IPS-15b (cell line): Measurements from ENCODE around the gene CTIF.

Experiments used
- H3K27me3 ChIP-seq: one replicate; pipeline ENCODE4 v1.6.1; 2013; ENCODE audit warnings: low read length; ENCODE audit not compliant: control insufficient read depth, insufficient read depth
- H3K36me3 ChIP-seq: one replicate; pipeline ENCODE4 v1.6.1; 2013; ENCODE audit warnings: low read length; ENCODE audit not compliant: control insufficient read depth, insufficient read depth
- H3K4me1 ChIP-seq: one replicate; pipeline ENCODE4 v1.6.1; 2013; ENCODE audit warnings: mild to moderate bottlenecking, low read length; ENCODE audit not compliant: control insufficient read depth, insufficient read depth
- H3K4me3 ChIP-seq: one replicate; pipeline ENCODE4 v1.5.1; 2013; ENCODE audit warnings: low read depth, low read length
- H3K9ac ChIP-seq: one replicate; pipeline ENCODE4 v1.6.1; 2013; ENCODE audit warnings: low read depth, mild to moderate bottlenecking, low read length
- H3K9me3 ChIP-seq: one replicate; pipeline ENCODE4 v1.6.1; 2013; ENCODE audit warnings: mild to moderate bottlenecking, low read length; ENCODE audit not compliant: control insufficient read depth, insufficient read depth

The CTIF gene

DNA sequence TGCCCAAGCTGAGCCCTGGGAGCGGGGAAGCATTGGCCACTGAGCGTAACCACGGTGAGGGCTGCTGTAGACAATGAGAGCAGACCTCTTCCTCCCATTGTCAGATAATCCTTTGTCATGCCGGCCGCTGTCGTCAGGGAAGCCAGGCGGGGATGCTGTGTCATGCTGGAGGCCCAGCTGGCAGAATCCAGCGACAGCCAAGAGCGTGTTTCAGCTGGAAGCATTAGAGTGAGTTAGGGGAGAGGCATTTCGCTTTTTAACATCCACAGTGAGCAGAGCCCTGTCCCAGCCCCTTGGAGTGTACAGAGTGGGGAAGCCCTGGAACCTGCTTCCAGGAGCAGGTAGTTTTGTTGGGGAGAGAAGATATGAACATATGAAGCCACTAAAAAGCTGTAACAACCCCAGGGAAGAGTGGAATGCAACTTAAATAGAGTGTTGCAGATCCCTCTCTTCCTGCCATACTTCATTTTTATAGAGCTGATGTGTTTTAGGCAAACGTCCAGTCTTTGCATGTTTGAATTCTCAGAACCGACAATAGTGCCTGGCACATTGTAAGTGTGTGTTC lies 7.0 kb downstream of the CTIF start:
- Histone ChIP-seq H3K9me3 (no peaks in the 10 kb centered on the region), H3K27me3 (peaks cover 6% of the 10 kb centered on the region), H3K36me3 (no peaks in the 10 kb centered on the region), H3K4me3 (peak overlapping the region; percentile 2), H3K4me1 (peaks cover 61% of the 10 kb centered on the region), H3K9ac (no peak overlapping the region)

DNA sequence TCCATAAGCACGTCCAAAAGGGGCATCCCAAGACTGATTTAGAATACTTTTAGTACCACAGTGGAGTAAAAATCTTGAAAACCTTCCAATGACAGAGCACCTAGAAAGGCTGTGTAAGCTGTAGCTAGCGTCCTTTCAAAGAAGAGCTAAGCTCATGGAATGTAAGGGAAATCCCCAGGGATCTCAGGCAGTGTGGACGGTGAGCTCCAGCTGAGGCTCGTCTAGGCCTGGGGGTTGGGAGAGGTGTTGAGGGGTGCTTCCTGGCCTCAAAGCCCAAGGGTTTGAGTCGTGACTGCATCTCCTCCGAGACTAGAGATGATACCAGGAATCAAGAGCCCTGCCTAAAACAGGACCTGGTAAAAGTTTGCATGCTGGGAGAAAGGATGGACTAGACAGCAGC lies 7.6 kb downstream of the CTIF start:
- Histone ChIP-seq H3K4me1 (peaks cover 60% of the 10 kb centered on the region), H3K9me3 (no peaks in the 10 kb centered on the region), H3K4me3 (no peak overlapping the region), H3K36me3 (no peaks in the 10 kb centered on the region), H3K27me3 (peaks cover 5% of the 10 kb centered on the region), H3K9ac (no peak overlapping the region)

DNA sequence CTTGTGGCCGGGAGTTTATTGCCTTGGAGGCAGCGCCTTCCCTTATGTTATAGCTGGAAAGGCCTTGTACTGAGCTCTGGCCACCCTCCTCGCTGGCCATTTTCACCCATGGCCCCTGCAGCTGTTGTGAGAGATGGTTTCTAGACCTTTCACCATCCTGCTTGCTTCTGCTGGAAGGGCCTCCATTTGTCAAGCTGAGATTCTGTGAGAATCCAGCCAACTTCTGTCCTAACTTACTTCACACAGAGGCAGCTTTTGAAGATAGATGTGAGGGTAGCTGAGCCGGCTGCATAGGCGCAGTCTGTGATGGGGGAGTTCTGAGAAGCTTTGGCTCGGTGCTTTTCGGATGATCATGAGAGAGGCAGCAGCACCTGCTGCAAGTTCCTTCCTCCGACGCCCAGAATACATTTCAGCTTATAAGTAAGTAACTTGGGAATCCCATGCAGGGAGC lies 8.7 kb downstream of the CTIF start:
- Histone ChIP-seq H3K36me3 (no peaks in the 10 kb centered on the region), H3K9ac (no peak overlapping the region), H3K4me1 (peaks cover 48% of the 10 kb centered on the region), H3K27me3 (no peaks in the 10 kb centered on the region), H3K9me3 (no peaks in the 10 kb centered on the region), H3K4me3 (no peak overlapping the region)

DNA sequence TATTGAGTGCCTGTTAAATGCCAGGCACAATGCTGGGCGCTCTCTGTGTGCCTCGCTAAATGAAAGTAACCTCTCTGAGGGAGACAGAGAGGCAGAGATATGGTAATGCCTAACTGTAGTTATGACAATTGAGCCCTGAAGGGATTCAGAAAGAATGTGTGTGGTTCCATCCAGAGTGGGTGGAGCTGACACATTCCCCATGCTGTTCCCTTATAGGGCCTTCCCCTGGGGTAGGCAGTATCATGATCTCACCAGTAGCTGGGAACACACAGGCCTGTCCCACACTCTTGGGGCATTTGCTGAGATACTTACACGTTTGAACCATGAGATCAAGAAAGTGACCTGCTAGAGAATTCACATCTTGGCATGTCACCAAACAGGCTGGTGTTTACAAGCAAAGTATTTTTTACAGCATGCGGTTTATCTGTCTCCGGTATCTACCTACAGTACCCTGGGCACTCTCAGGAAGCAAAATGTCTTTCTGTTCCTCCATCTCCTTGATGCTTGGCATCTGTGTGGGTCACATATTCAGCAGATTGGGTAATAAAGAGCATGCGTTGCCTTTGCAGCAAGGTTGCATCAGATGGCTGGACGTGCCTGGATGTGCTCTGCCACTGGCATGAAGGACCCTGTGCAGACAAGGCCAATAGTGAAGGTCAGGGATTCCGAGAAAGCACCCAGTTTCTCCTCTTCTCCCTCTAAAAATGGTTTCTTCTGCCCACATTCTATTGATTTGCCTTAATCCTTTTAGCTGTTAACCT lies 9.4 kb downstream of the CTIF start:
- H3K9me3 ChIP-seq: no peaks in the 10 kb centered on the region
- H3K27me3 ChIP-seq: no peaks in the 10 kb centered on the region
- H3K36me3 ChIP-seq: no peaks in the 10 kb centered on the region
- H3K4me3 ChIP-seq: no peak overlapping the region
- no peak overlapping the region for H3K9ac ChIP-seq
- H3K4me1 ChIP-seq: peaks cover 42% of the 10 kb centered on the region

DNA sequence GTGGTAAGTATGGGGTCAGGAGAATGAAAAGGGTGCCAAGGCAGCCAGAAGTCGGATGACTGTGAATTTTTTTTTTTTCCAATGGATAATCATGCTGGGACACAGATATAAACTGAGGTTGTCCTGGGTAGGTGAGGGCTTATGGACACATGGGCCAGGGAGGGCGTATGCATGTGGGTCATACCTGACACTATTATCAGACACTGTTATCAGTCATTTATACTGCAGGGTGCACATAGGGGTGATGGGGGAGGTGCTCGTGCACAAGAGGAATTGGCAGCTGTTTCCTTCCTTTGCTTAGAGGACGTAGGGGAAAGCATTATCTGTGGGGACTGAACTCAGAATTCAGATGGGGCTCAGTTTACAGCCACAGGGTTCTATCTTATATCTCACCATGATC lies 10.1 kb downstream of the CTIF start:
- Histone ChIP-seq H3K4me3 (no peak overlapping the region), H3K36me3 (no peaks in the 10 kb centered on the region), H3K9me3 (no peaks in the 10 kb centered on the region), H3K27me3 (no peaks in the 10 kb centered on the region), H3K4me1 (peaks cover 36% of the 10 kb centered on the region), H3K9ac (no peak overlapping the region)

DNA sequence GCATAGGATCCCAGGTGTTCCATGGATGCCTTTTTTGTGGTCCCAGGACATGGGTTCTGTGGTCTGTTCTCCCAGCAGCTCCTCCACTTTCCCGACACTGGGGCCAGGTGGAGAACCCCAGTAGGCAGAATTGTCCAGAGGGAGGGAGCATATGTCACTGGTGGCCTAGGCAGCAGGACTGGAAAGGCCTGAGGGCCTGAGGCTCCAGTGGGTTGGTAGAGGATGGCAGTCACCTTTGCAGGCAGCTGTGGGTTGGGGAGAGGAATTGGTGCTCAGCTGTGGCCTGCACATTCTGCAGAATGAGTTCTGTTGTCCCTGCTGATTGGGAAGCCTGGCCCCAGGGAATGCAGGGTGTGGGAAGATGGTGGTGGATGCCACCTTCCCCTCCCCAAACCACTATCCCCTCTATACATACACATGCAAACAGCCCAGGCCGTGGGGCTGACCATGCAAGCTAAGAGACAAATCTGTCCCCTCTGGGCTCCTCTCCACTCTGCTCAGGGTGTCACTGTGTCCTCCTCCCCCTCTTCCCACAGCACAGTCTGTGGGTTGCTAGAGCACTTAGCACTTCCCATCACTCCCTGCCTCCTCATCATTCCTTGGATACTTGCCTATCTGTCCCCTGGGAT lies 11.4 kb downstream of the CTIF start:
- no peaks in the 10 kb centered on the region for H3K9me3 ChIP-seq
- H3K4me3 ChIP-seq: no peak overlapping the region
- H3K27me3 ChIP-seq: no peaks in the 10 kb centered on the region
- H3K4me1 ChIP-seq: peaks cover 28% of the 10 kb centered on the region
- H3K36me3 ChIP-seq: no peaks in the 10 kb centered on the region
- H3K9ac ChIP-seq: no peak overlapping the region

DNA sequence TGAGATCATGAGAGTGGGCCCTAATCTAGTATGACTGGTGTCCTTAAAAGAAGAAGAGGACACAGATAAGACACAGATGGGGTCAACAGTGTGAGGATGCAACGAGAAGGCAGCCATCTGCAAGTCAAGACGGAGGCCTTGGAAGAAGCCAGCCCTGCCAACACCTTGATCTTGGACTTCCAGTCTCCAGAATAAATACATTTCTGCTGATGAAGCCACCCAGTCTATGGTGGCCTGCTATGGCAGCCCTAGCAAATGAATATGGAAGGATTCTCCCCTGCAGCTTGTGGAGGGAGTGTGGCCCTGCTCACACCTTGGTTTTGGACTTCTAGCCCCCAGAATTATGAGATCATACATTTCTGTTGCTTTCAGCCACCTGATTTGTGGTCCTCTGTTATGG lies 12.3 kb downstream of the CTIF start:
- Histone ChIP-seq H3K4me1 (peaks cover 19% of the 10 kb centered on the region), H3K9me3 (no peaks in the 10 kb centered on the region), H3K27me3 (no peaks in the 10 kb centered on the region), H3K9ac (no peak overlapping the region), H3K36me3 (no peaks in the 10 kb centered on the region), H3K4me3 (no peak overlapping the region)

DNA sequence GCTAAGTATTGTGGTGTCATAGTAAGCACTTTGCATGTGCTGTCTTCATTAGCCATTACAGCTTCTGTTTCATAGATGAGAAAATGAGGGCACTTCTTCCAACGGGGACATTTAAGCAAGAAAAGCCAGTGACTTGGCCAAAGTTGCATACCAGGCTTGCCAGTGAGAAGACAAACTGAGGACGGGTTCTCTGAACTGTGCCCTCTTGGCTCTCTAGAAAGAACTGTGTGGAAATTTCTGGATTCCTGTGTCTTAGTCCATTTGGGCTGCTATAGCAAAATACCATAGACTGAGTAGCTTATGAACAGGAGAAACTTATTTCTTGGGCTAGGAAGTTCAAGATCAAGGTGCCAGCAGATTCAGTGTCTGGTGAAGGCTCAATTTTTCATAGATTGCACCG lies 13.3 kb downstream of the CTIF start:
- Histone ChIP-seq H3K9me3 (no peaks in the 10 kb centered on the region), H3K27me3 (no peaks in the 10 kb centered on the region), H3K4me1 (peaks cover 10% of the 10 kb centered on the region), H3K36me3 (no peaks in the 10 kb centered on the region), H3K9ac (no peak overlapping the region), H3K4me3 (no peak overlapping the region)

DNA sequence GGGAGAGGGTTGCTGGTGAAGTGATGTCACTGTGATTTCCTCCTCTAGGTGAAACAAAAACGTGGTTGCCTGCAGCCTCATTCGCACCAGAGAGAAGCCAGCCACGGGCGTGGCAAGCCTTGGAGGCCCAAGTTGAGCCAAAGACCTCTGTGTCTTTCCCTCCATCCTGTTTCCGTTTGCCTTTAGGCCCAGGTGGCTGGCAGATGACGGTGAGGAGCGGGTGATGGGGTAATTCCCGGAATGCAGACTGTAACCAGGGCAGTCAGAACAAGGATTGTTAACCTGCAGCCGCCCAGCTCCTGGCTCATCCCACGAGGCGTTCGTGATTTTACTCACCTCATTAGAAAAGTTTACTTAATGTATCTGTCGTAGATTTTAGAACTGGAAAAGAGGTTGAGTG lies 14.4 kb downstream of the CTIF start:
- H3K4me3 ChIP-seq: no peak overlapping the region
- no peak overlapping the region for H3K9ac ChIP-seq
- no peaks in the 10 kb centered on the region for H3K27me3 ChIP-seq
- peaks cover 2% of the 10 kb centered on the region for H3K4me1 ChIP-seq
- no peaks in the 10 kb centered on the region for H3K36me3 ChIP-seq
- no peaks in the 10 kb centered on the region for H3K9me3 ChIP-seq

DNA sequence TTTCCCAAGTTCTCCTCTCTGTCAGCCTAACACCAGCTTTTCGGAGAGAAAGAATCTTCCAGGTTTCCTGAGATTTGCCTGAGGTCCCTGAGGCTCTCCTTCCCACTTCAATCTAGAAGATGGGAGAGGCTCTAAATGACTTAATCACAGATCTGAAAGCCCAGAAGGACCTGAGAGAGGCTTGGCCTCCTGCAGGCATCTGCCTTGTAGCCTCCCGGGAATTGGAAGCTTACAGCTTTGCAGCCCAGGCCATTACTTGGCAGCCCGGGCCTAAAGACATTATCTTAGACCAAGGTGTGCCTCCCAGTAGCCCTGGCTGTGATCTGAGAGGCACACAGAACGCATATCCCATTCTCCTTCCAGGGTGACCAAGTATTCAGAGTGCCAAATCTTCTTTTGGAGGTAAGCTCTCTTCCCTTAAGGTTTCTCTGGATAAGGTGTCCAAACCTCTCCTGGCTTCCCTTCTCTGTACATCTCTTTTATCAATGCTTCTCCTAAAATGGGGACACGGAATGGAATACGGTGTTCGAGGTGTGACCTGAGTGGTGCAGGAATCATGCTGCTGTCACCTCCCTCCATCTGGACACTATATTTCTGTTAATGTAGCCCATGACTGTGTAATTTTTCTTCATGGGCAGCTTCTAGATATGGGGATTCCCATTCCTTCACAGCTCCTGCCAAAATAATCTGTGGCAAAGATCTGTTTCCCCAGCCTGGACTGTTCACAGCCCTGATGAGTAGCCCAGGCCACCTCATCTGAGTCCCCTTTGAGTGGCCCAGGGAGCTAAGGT lies 16.0 kb downstream of the CTIF start:
- Histone ChIP-seq H3K36me3 (no peaks in the 10 kb centered on the region), H3K4me1 (no peaks in the 10 kb centered on the region), H3K9ac (no peak overlapping the region), H3K4me3 (no peak overlapping the region), H3K9me3 (no peaks in the 10 kb centered on the region), H3K27me3 (no peaks in the 10 kb centered on the region)

DNA sequence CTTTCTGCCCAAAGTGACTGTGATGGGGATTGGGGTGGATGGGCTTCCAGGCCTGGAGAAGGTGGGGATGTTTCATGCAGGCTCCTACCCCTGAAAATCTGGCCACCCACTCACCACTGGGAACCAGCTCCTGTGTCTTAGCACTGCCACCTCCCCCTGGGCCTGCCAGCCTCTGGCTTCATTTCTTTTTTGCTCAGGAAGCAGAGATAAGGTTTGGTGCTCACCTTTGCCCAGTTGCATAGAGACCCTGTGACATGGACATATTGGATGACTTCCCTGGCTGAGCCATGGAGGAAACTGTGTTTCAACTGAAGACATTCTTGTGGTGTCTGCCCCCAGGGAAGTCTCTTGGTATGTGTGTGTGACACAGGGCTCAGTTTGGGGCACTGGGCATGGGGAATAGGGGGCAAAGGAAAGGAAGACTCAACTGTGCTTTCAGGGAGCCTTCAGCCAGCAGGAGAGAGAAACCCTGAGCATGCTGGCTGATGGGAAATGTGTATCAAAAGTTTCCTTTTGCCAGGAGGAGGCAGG lies 16.7 kb downstream of the CTIF start:
- Histone ChIP-seq H3K4me1 (no peaks in the 10 kb centered on the region), H3K9me3 (no peaks in the 10 kb centered on the region)

More for the DNA sequence above, 16.7 kb downstream of the CTIF start:
- no peaks in the 10 kb centered on the region for H3K27me3 ChIP-seq
- no peaks in the 10 kb centered on the region for H3K36me3 ChIP-seq
- no peak overlapping the region for H3K4me3 ChIP-seq
- H3K9ac ChIP-seq: no peak overlapping the region
